Measurements from ENCODE around the gene SUFU. TPM values are rescaled to one million over a fixed set of nuclear protein-coding genes. Genes with fewer than 3 reads are reported as not detected.

The SUFU gene
- total and polyA plus RNA-seq, 2 of the 13 experiments (the other 11 are each of a cell fraction or from before 2014, with no cell fraction given): 2.9 to 5.5 TPM

DNA sequence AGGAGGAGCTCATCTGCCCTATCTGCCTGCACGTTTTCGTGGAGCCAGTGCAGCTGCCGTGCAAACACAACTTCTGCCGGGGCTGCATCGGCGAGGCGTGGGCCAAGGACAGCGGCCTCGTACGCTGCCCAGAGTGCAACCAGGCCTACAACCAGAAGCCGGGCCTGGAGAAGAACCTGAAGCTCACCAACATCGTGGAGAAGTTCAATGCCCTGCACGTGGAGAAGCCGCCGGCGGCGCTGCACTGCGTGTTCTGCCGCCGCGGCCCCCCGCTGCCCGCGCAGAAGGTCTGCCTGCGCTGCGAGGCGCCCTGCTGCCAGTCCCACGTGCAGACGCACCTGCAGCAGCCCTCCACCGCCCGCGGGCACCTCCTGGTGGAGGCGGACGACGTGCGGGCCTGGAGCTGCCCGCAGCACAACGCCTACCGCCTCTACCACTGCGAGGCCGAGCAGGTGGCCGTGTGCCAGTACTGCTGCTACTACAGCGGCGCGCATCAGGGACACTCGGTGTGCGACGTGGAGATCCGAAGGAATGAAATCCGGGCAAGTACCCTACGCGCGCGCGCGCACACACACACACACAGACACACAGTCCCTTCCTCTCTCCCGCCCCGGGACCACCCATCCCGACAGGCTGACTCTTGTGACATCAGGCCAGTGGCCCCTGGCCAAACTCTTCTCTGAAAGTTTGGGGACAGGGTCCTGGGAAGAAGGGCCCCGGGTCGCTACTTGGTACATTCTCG, 141.0 kb downstream of the SUFU start (continued):
- TF ChIP-seq, protein P1, sequence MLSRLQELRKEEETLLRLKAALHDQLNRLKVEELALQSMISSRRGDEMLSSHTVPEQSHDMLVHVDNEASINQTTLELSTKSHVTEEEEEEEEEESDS (CRISPR knock-in tag; IDR thresholded peaks at IDR 0.05; ENCODE audit: borderline replicate concordance): no peak
- TF ChIP-seq ZFYVE20 (CRISPR knock-in tag; IDR thresholded peaks at IDR 0.05; ENCODE audit: borderline replicate concordance, low read depth) (peak; percentile 97; the same call in 1 of the 2 replicates), TCF12 (IDR thresholded peaks at IDR 0.05) (no peak), TCF12 (CRISPR knock-in tag; IDR thresholded peaks at IDR 0.05) (no peak; the same call in 1 of the 2 replicates), THYN1 (CRISPR knock-in tag; IDR thresholded peaks at IDR 0.05; ENCODE audit: borderline replicate concordance, low read depth) (no peak), TRIM24 (CRISPR knock-in tag; IDR thresholded peaks at IDR 0.05) (no peak), RFXAP (CRISPR knock-in tag; IDR thresholded peaks at IDR 0.05; ENCODE audit: borderline replicate concordance) (no peak), ZFY (CRISPR knock-in tag; IDR thresholded peaks at IDR 0.05) (peak; percentile 81), TBL1XR1 (IDR thresholded peaks at IDR 0.05; ENCODE audit: borderline replicate concordance, low read length, partially characterized antibody) (no peak), ZNF7 (CRISPR knock-in tag; IDR thresholded peaks at IDR 0.05) (peak; percentile 79), ZNF121 (CRISPR knock-in tag; IDR thresholded peaks at IDR 0.05) (peak; percentile 68; the same call in 1 of the 2 replicates), REL (CRISPR knock-in tag; conservative IDR thresholded peaks at IDR 0.05) (0 out of 2 replicates have a peak, but pooled peaks have one; percentile 54), EEA1 (CRISPR knock-in tag; IDR thresholded peaks at IDR 0.05; ENCODE audit: borderline replicate concordance) (peak; percentile 23), TARDBP (CRISPR knock-in tag; IDR thresholded peaks at IDR 0.05) (no peak; the same call in 1 of the 2 replicates), KLF13 (CRISPR knock-in tag; IDR thresholded peaks at IDR 0.05) (peak; percentile 71; the same call in 1 of the 2 replicates), THAP11 (CRISPR knock-in tag; IDR thresholded peaks at IDR 0.05) (no peak)
- TF ChIP-seq, protein P2, sequence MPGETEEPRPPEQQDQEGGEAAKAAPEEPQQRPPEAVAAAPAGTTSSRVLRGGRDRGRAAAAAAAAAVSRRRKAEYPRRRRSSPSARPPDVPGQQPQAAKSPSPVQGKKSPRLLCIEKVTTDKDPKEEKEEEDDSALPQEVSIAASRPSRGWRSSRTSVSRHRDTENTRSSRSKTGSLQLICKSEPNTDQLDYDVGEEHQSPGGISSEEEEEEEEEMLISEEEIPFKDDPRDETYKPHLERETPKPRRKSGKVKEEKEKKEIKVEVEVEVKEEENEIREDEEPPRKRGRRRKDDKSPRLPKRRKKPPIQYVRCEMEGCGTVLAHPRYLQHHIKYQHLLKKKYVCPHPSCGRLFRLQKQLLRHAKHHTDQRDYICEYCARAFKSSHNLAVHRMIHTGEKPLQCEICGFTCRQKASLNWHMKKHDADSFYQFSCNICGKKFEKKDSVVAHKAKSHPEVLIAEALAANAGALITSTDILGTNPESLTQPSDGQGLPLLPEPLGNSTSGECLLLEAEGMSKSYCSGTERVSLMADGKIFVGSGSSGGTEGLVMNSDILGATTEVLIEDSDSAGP (CRISPR knock-in tag; IDR thresholded peaks at IDR 0.05; ENCODE audit: borderline replicate concordance): peak; percentile 84
- TF ChIP-seq, protein P3, sequence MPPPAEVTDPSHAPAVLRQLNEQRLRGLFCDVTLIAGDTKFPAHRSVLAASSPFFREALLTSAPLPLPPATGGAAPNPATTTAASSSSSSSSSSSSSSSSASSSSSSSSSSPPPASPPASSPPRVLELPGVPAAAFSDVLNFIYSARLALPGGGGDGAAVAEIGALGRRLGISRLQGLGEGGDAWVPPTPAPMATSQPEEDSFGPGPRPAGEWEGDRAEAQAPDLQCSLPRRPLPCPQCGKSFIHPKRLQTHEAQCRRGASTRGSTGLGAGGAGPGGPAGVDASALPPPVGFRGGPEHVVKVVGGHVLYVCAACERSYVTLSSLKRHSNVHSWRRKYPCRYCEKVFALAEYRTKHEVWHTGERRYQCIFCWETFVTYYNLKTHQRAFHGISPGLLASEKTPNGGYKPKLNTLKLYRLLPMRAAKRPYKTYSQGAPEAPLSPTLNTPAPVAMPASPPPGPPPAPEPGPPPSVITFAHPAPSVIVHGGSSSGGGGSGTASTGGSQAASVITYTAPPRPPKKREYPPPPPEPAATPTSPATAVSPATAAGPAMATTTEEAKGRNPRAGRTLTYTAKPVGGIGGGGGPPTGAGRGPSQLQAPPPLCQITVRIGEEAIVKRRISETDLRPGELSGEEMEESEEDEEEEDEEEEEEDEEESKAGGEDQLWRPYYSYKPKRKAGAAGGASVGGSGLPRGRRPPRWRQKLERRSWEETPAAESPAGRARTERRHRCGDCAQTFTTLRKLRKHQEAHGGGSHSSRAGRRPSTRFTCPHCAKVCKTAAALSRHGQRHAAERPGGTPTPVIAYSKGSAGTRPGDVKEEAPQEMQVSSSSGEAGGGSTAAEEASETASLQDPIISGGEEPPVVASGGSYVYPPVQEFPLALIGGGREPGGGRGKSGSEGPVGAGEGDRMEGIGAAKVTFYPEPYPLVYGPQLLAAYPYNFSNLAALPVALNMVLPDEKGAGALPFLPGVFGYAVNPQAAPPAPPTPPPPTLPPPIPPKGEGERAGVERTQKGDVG (CRISPR knock-in tag; IDR thresholded peaks at IDR 0.05; ENCODE audit: borderline replicate concordance): no peak
- TF ChIP-seq, protein P4, sequence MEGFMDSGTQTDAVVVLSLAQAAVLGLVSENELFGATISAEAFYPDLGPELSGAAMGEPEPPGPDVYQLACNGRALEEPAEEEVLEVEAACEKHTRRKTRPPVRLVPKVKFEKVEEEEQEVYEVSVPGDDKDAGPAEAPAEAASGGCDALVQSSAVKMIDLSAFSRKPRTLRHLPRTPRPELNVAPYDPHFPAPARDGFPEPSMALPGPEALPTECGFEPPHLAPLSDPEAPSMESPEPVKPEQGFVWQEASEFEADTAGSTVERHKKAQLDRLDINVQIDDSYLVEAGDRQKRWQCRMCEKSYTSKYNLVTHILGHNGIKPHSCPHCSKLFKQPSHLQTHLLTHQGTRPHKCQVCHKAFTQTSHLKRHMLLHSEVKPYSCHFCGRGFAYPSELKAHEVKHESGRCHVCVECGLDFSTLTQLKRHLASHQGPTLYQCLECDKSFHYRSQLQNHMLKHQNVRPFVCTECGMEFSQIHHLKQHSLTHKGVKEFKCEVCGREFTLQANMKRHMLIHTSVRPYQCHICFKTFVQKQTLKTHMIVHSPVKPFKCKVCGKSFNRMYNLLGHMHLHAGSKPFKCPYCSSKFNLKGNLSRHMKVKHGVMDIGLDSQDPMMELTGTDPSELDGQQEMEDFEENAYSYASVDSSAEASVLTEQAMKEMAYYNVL (CRISPR knock-in tag; IDR thresholded peaks at IDR 0.05; ENCODE audit: borderline replicate concordance): peak; percentile 87
- TF ChIP-seq, protein P5, sequence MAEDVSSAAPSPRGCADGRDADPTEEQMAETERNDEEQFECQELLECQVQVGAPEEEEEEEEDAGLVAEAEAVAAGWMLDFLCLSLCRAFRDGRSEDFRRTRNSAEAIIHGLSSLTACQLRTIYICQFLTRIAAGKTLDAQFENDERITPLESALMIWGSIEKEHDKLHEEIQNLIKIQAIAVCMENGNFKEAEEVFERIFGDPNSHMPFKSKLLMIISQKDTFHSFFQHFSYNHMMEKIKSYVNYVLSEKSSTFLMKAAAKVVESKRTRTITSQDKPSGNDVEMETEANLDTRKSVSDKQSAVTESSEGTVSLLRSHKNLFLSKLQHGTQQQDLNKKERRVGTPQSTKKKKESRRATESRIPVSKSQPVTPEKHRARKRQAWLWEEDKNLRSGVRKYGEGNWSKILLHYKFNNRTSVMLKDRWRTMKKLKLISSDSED (CRISPR knock-in tag; IDR thresholded peaks at IDR 0.05): 0 out of 2 replicates have a peak, but pooled peaks have one; percentile 70

Data from HepG2 (cell line).